Mesenchymal stem cell (in vitro differentiated cells and primary cell): ENCODE data around the gene SETD1B.

Experiments
- DNase-seq: peaks from one replicate; pipeline ENCODE4 v3.0.0-alpha.2; 2013
- H2AFZ ChIP-seq: one replicate; pipeline ENCODE4 v1.6.1; 2013; ENCODE audit warnings: low read depth, mild to moderate bottlenecking, control low read depth, inconsistent platforms, low read length, moderate library complexity
- H2AK5ac ChIP-seq: 2 replicates; pipeline ENCODE4 v1.6.1; 2013; ENCODE audit warnings: low read length, moderate library complexity, mild to moderate bottlenecking, inconsistent platforms; ENCODE audit not compliant: severe bottlenecking
- H2BK120ac ChIP-seq: one replicate; pipeline ENCODE4 v1.6.1; 2013; ENCODE audit warnings: low read depth, mild to moderate bottlenecking, inconsistent platforms, low read length, moderate library complexity
- H2BK12ac ChIP-seq, 2 experiments: one replicate each; pipeline ENCODE4 v1.6.1; 2013; ENCODE audit warnings: inconsistent platforms in 2 of 2, low read length in 2 of 2, mild to moderate bottlenecking in 2 of 2, moderate library complexity in 2 of 2, control low read depth in 1 of 2
- H2BK15ac ChIP-seq: one replicate; pipeline ENCODE4 v1.6.1; 2013; ENCODE audit warnings: mild to moderate bottlenecking, low read depth, inconsistent platforms; ENCODE audit not compliant: poor library complexity, severe bottlenecking
- H2BK5ac ChIP-seq: 2 replicates; pipeline ENCODE4 v1.6.1; 2013; ENCODE audit warnings: low read depth, mild to moderate bottlenecking, low read length, control low read depth, inconsistent platforms; ENCODE audit not compliant: poor library complexity, severe bottlenecking
- H3K14ac ChIP-seq, 2 experiments: one replicate each; pipeline ENCODE4 v1.6.1; 2013; ENCODE audit warnings: inconsistent platforms in 2 of 2, low read length in 2 of 2, control low read depth in 1 of 2, mild to moderate bottlenecking in 1 of 2, moderate library complexity in 1 of 2
- H3K18ac ChIP-seq, 2 experiments: one replicate each; pipeline ENCODE4 v1.6.1; 2013; ENCODE audit warnings: inconsistent platforms in 2 of 2, low read length in 2 of 2, control low read depth in 1 of 2, low read depth in 1 of 2, mild to moderate bottlenecking in 1 of 2
- H3K23ac ChIP-seq, 2 experiments: one replicate each; pipeline ENCODE4 v1.6.1; 2013; ENCODE audit warnings: inconsistent platforms in 2 of 2, low read length in 2 of 2, mild to moderate bottlenecking in 2 of 2, moderate library complexity in 2 of 2, control low read depth in 1 of 2
- H3K27ac ChIP-seq: 2 replicates; pipeline ENCODE4 v1.5.1; 2013; ENCODE audit warnings: mild to moderate bottlenecking, moderate library complexity, low read length, control low read depth, inconsistent platforms; ENCODE audit not compliant: poor library complexity, severe bottlenecking
- H3K27me3 ChIP-seq, 2 experiments: 2 replicates each; pipeline versions ENCODE4 v1.6.1 to v1.7.0; 2013; ENCODE audit warnings: low read length in 2 of 2, mild to moderate bottlenecking in 2 of 2, moderate library complexity in 2 of 2, control low read depth in 1 of 2, inconsistent platforms in 1 of 2; ENCODE audit not compliant: control insufficient read depth in 1 of 2, insufficient read depth in 1 of 2
- H3K36me3 ChIP-seq, 2 experiments: 2 replicates each; pipeline versions ENCODE4 v1.6.1 to v1.7.0; 2013; ENCODE audit warnings: low read length in 2 of 2, control low read depth in 1 of 2, inconsistent platforms in 1 of 2, low read depth in 1 of 2, mild to moderate bottlenecking in 1 of 2; ENCODE audit not compliant: insufficient read depth in 2 of 2, control insufficient read depth in 1 of 2
- H3K4ac ChIP-seq, 2 experiments: one replicate each; pipeline ENCODE4 v1.6.1; 2013; ENCODE audit warnings: inconsistent platforms in 2 of 2, low read length in 2 of 2, mild to moderate bottlenecking in 2 of 2, moderate library complexity in 2 of 2, control low read depth in 1 of 2, low read depth in 1 of 2
- H3K4me1 ChIP-seq: 2 replicates; pipeline ENCODE4 v1.6.1; 2013; ENCODE audit warnings: low read depth, low read length, control low read depth; ENCODE audit not compliant: control insufficient read depth, insufficient read depth
- H3K4me2 ChIP-seq: 2 replicates; pipeline ENCODE4 v1.6.1; 2013; ENCODE audit warnings: low read length, mild to moderate bottlenecking, inconsistent platforms; ENCODE audit not compliant: poor library complexity, severe bottlenecking
- H3K4me3 ChIP-seq, 2 experiments: 2 replicates each; pipeline versions ENCODE4 v1.5.1 to v1.7.0; 2013; ENCODE audit warnings: low read length in 2 of 2, mild to moderate bottlenecking in 2 of 2, control low read depth in 1 of 2, low read depth in 1 of 2; ENCODE audit not compliant: insufficient read depth in 1 of 2
- H3K79me1 ChIP-seq: replicated peaks from 2 replicates; pipeline ENCODE4 v1.6.1; 2013; ENCODE audit warnings: mild to moderate bottlenecking, control low read depth, low read length, inconsistent platforms; ENCODE audit not compliant: poor library complexity, severe bottlenecking
- H3K9ac ChIP-seq: 2 replicates; pipeline ENCODE4 v1.7.0; 2013; ENCODE audit warnings: mild to moderate bottlenecking, low read length, moderate library complexity
- H3K9me3 ChIP-seq: 2 replicates; pipeline ENCODE4 v1.7.0; 2013; ENCODE audit warnings: mild to moderate bottlenecking, low read length; ENCODE audit not compliant: control insufficient read depth
- H4K8ac ChIP-seq: one replicate; pipeline ENCODE4 v1.6.1; 2013; ENCODE audit warnings: inconsistent platforms, mild to moderate bottlenecking, low read length, moderate library complexity
- H4K91ac ChIP-seq: one replicate; pipeline ENCODE4 v1.6.1; 2013; ENCODE audit warnings: mild to moderate bottlenecking, low read length, inconsistent platforms
- WGBS: methylation state at CpG from one replicate; pipeline ENCODE4 v1.1.7; 2013; ENCODE audit warnings: mixed read lengths; 5-methylcytosine and 5-hydroxymethylcytosine counted together

SETD1B gene

GRCh38 chr12:121812921-121813896, 9.4 kb downstream of the SETD1B start:
- H3K79me1 ChIP-seq = peaks cover 32% of the 10 kb centered on the region
- H3K4me3 ChIP-seq = peak overlapping the region; percentile 66 to 89
- H2BK5ac ChIP-seq = no peak overlapping the region
- no peaks in the 10 kb centered on the region for H3K27me3 ChIP-seq
- H2AK5ac ChIP-seq = no peak overlapping the region
- H3K4ac ChIP-seq = no peak overlapping the region
- H3K18ac ChIP-seq = no peak overlapping the region
- no peak overlapping the region for H3K27ac ChIP-seq
- H2AFZ ChIP-seq = no peak overlapping the region
- H3K14ac ChIP-seq = no peak overlapping the region
- no peak overlapping the region for H3K23ac ChIP-seq
- no peak overlapping the region for H4K8ac ChIP-seq
- peak overlapping the region in 1 of 2 experiments; percentile 15 for H2BK12ac ChIP-seq
- H3K9ac ChIP-seq = peak overlapping the region; percentile 88
- DNase-seq = peak; percentile 28
- H2BK120ac ChIP-seq = no peak overlapping the region
- H4K91ac ChIP-seq = peak overlapping the region; percentile 88
- peaks cover 72 to 86% of the 10 kb centered on the region in 2 experiments for H3K36me3 ChIP-seq
- H3K4me1 ChIP-seq = peaks cover 26% of the 10 kb centered on the region
- peak overlapping the region; percentile 66 for H3K4me2 ChIP-seq
- no peaks in the 10 kb centered on the region for H3K9me3 ChIP-seq
- 42% methylated on average over 22 of the region's 25 CpGs for WGBS
- H2BK15ac ChIP-seq = no peak overlapping the region

GRCh38 chr12:121813951-121814350, 10.1 kb downstream of the SETD1B start:
- H3K36me3 ChIP-seq = peaks cover 66 to 80% of the 10 kb centered on the region in 2 experiments
- H2BK120ac ChIP-seq = no peak overlapping the region
- H2BK15ac ChIP-seq = no peak overlapping the region
- WGBS = 100% methylated on average over 2 of the region's 14 CpGs
- H2BK12ac ChIP-seq = no peak overlapping the region
- no peak overlapping the region for H3K18ac ChIP-seq
- no peaks in the 10 kb centered on the region for H3K9me3 ChIP-seq
- DNase-seq = no peak
- H4K8ac ChIP-seq = no peak overlapping the region
- peak overlapping the region; percentile 88 for H3K9ac ChIP-seq
- H3K79me1 ChIP-seq = peaks cover 29% of the 10 kb centered on the region
- H3K27me3 ChIP-seq = no peaks in the 10 kb centered on the region
- no peak overlapping the region for H3K27ac ChIP-seq
- H3K4me2 ChIP-seq = no peak overlapping the region
- no peak overlapping the region for H3K4me3 ChIP-seq
- H3K4me1 ChIP-seq = peaks cover 26% of the 10 kb centered on the region
- no peak overlapping the region for H2AK5ac ChIP-seq
- H2AFZ ChIP-seq = no peak overlapping the region
- no peak overlapping the region for H3K23ac ChIP-seq
- H3K14ac ChIP-seq = no peak overlapping the region
- H2BK5ac ChIP-seq = no peak overlapping the region
- H3K4ac ChIP-seq = no peak overlapping the region
- no peak overlapping the region for H4K91ac ChIP-seq

GRCh38 chr12:121814429-121815119, 10.8 kb downstream of the SETD1B start:
- Histone ChIP-seq H4K8ac (no peak overlapping the region), H2AK5ac (no peak overlapping the region), H3K4me1 (peaks cover 26% of the 10 kb centered on the region), H2BK120ac (no peak overlapping the region), H3K14ac (no peak overlapping the region), H3K23ac (no peak overlapping the region), H3K4me2 (no peak overlapping the region), H2BK5ac (no peak overlapping the region), H3K9ac (no peak overlapping the region), H3K9me3 (no peaks in the 10 kb centered on the region), H2BK12ac (no peak overlapping the region), H3K4ac (no peak overlapping the region), H3K79me1 (peaks cover 31% of the 10 kb centered on the region), H3K4me3 (no peak overlapping the region), H2AFZ (no peak overlapping the region), H3K27me3 (no peaks in the 10 kb centered on the region), H2BK15ac (no peak overlapping the region), H3K18ac (no peak overlapping the region), H4K91ac (peak overlapping the region; percentile 61), H3K36me3 (peaks cover 66 to 80% of the 10 kb centered on the region in 2 experiments), H3K27ac (no peak overlapping the region)
- 96% methylated on average over 31 of the region's 31 CpGs for WGBS
- no peak for DNase-seq

- Histone ChIP-seq H3K27ac (no peak overlapping the region), H3K9me3 (no peaks in the 10 kb centered on the region), H3K14ac (no peak overlapping the region), H3K36me3 (peaks cover 68 to 80% of the 10 kb centered on the region in 2 experiments), H2BK15ac (no peak overlapping the region), H3K4me2 (no peak overlapping the region), H3K23ac (no peak overlapping the region), H3K27me3 (no peaks in the 10 kb centered on the region), H2BK5ac (no peak overlapping the region), H3K4me3 (no peak overlapping the region), H3K18ac (no peak overlapping the region), H2BK120ac (no peak overlapping the region), H3K79me1 (peaks cover 34% of the 10 kb centered on the region), H2BK12ac (no peak overlapping the region), H4K8ac (no peak overlapping the region), H3K9ac (no peak overlapping the region), H2AFZ (no peak overlapping the region), H3K4ac (no peak overlapping the region), H3K4me1 (peaks cover 23% of the 10 kb centered on the region), H4K91ac (no peak overlapping the region), H2AK5ac (no peak overlapping the region)
- WGBS = 94% methylated on average over 8 of the region's 8 CpGs
- no peak for DNase-seq
Observed at GRCh38 chr12:121815263-121815662, 11.5 kb downstream of the SETD1B start.
